GM12878 (cell line): ENCODE results near the gene CSNK2A1. TPM values are rescaled to one million over a fixed set of nuclear protein-coding genes. Genes with fewer than 3 reads are reported as not detected.

ENCODE experiments used
- ATAC-seq: fragments of 200-7000 bp; cut with Tn5 transposase; 3 replicates; pipeline ENCODE4 v1.9.1; 2020; ENCODE audit warnings: mild to moderate bottlenecking, moderate library complexity
- BruUV-seq: library from RNA; stranded (reverse); fragments of 400-500 nt; replicated peaks from 2 replicates; lab custom pipeline; 2021; lab: Mats Ljungman, UMichigan
- CTCF ChIA-PET: fragments of 300-600 bp; sonication (Branson Sonifier 250); formaldehyde crosslinking; extraction: SDS; loops from one replicate; lab custom pipeline; 2021; ENCODE audit warnings: inconsistent platforms; lab: Yijun Ruan, JAX
- POLR2A ChIA-PET: fragments of 350-600 bp; formaldehyde crosslinking; extraction: SDS; loops from one replicate; lab custom pipeline; 2021; ENCODE audit warnings: inconsistent platforms; lab: Charles Lee
- RAD21 ChIA-PET: fragments of 300-600 bp; sonication (Branson Sonifier 250); formaldehyde crosslinking; loops from one replicate; lab custom pipeline; 2023; ENCODE audit warnings: antibody characterized with exemption; ENCODE audit not compliant: unreplicated experiment; lab: Charles Lee
- SMC1A ChIA-PET: fragments of 300-600 bp; sonication (Branson Sonifier 250); formaldehyde crosslinking; loops from one replicate; lab custom pipeline; 2023; ENCODE audit not compliant: unreplicated experiment, uncharacterized antibody; lab: Charles Lee
- DNase-seq: peaks from one replicate; pipeline ENCODE4 v3.0.0-alpha.2; 2011; ENCODE audit warnings: low read depth, low spot score
- FAIRE-seq: peaks from 3 replicates; lab custom pipeline; 2011; peaks lifted over from hg19 to GRCh38; lab: Jason Lieb, UNC
- H2AFZ ChIP-seq: 2 replicates; pipeline ENCODE4 v1.6.0; 2011; ENCODE audit warnings: low read depth, low read length, control low read depth; ENCODE audit not compliant: control insufficient read depth
- H3K27ac ChIP-seq: 2 replicates; pipeline ENCODE4 v1.5.1; 2011; ENCODE audit warnings: control low read depth; ENCODE audit not compliant: control insufficient read depth, insufficient read depth
- H3K27me3 ChIP-seq, 2 experiments: replicated peaks in 1 of 2; 2 replicates each; pipeline versions ENCODE4 v1.6.0 to v1.6.1; 2011; ENCODE audit warnings: low read length in 1 of 2; ENCODE audit not compliant: control insufficient read depth in 2 of 2, insufficient read depth in 2 of 2
- H3K36me3 ChIP-seq, 2 experiments: 2 replicates each; pipeline ENCODE4 v1.5.1; 2011; ENCODE audit warnings: low read length in 1 of 2; ENCODE audit not compliant: control insufficient read depth in 2 of 2, insufficient read depth in 2 of 2
- H3K4me1 ChIP-seq: 2 replicates; pipeline ENCODE4 v1.6.1; 2011; ENCODE audit warnings: mild to moderate bottlenecking, low read length, moderate library complexity, mixed read lengths; ENCODE audit not compliant: control insufficient read depth, insufficient read depth
- H3K4me2 ChIP-seq: 2 replicates; pipeline ENCODE4 v1.6.0; 2011; ENCODE audit warnings: control low read depth; ENCODE audit not compliant: control insufficient read depth, insufficient read depth
- H3K4me3 ChIP-seq: fragments of 200-600 bp; sonication (generic); 2 replicates; pipeline ENCODE4 v1.5.1; 2016
- H3K79me2 ChIP-seq: 2 replicates; pipeline ENCODE4 v1.6.0; 2011; ENCODE audit warnings: low read length; ENCODE audit not compliant: control insufficient read depth, insufficient read depth
- H3K9ac ChIP-seq: 2 replicates; pipeline ENCODE4 v1.8.0; 2011; ENCODE audit warnings: low read length, control low read depth, mixed read lengths; ENCODE audit not compliant: control insufficient read depth, insufficient read depth
- H3K9me3 ChIP-seq: replicated peaks from 3 replicates; pipeline ENCODE4 v1.5.1; 2011; ENCODE audit warnings: mild to moderate bottlenecking, low read length; ENCODE audit not compliant: control insufficient read depth, insufficient read depth
- H4K20me1 ChIP-seq: 2 replicates; pipeline ENCODE4 v1.6.0; 2011; ENCODE audit not compliant: control insufficient read depth, insufficient read depth
- BHLHE40 ChIP-seq, 2 experiments: fragments of 450-650 bp in 1 of 2; IDR thresholded peaks; 2 replicates each; pipeline ENCODE4 v1.6.1; 2011 to 2017; ENCODE audit warnings: low read depth in 2 of 2, borderline replicate concordance in 1 of 2, improper control_type of control experiment in 1 of 2, low read length in 1 of 2, mild to moderate bottlenecking in 1 of 2
- BRCA1 ChIP-seq: IDR thresholded peaks from 2 replicates; pipeline ENCODE4 v1.6.1; 2011; ENCODE audit warnings: low read depth, low read length, improper control_type of control experiment
- CEBPB ChIP-seq, 2 experiments: fragments of 150-350 bp in 1 of 2; IDR thresholded peaks; 2 replicates each; pipeline ENCODE4 v1.6.1; 2012 to 2014; ENCODE audit warnings: low read depth in 2 of 2, low read length in 2 of 2, borderline replicate concordance in 1 of 2, inconsistent platforms in 1 of 2
- CHD2 ChIP-seq: IDR thresholded peaks from 2 replicates; pipeline ENCODE4 v1.6.1; 2011; ENCODE audit warnings: low read depth, low read length, improper control_type of control experiment, borderline replicate concordance
- GABPA ChIP-seq: IDR thresholded peaks from 2 replicates; pipeline ENCODE4 v1.6.1; 2014; ENCODE audit warnings: antibody characterized with exemption, low read depth, mild to moderate bottlenecking, inconsistent platforms
- IRF4 ChIP-seq: IDR thresholded peaks from 2 replicates; pipeline ENCODE4 v1.6.1; 2011; ENCODE audit warnings: low read depth, low read length
- NFIC ChIP-seq: IDR thresholded peaks from 2 replicates; pipeline ENCODE4 v1.6.1; 2012; ENCODE audit warnings: low read depth, mild to moderate bottlenecking, inconsistent platforms, low read length, moderate library complexity
- RAD51 ChIP-seq: fragments of 450-650 bp; IDR thresholded peaks from 2 replicates; pipeline ENCODE4 v1.6.1; 2016; ENCODE audit warnings: moderate library complexity, mild to moderate bottlenecking, inconsistent platforms
- SIX5 ChIP-seq: IDR thresholded peaks from 2 replicates; pipeline ENCODE4 v1.6.1; 2011; ENCODE audit warnings: mild to moderate bottlenecking, low read depth, low read length, moderate library complexity; ENCODE audit not compliant: severe bottlenecking
- SREBF2 ChIP-seq: IDR thresholded peaks from 2 replicates; pipeline ENCODE4 v1.6.1; 2012; ENCODE audit warnings: mild to moderate bottlenecking, low read length
- SUPT20H ChIP-seq: IDR thresholded peaks from 2 replicates; pipeline ENCODE4 v1.6.1; 2011; ENCODE audit warnings: low read depth, mild to moderate bottlenecking, low read length, moderate library complexity, borderline replicate concordance; ENCODE audit not compliant: control insufficient read depth
- ZBED1 ChIP-seq: IDR thresholded peaks from 2 replicates; pipeline ENCODE4 v1.6.1; 2016; ENCODE audit warnings: borderline replicate concordance
- ZNF384 ChIP-seq: IDR thresholded peaks from 2 replicates; pipeline ENCODE4 v1.6.1; 2012; ENCODE audit warnings: low read depth, mild to moderate bottlenecking, low read length, improper control_type of control experiment, borderline replicate concordance
- WGBS: methylation state at CpG from one replicate; pipeline ENCODE4 v1.1.6; 2016; ENCODE audit warnings: low lambda C conversion rate; ENCODE audit not compliant: insufficient replicate concordance, insufficient coverage; ENCODE audit errors: missing lambda C conversion rate; 5-methylcytosine and 5-hydroxymethylcytosine counted together
- in situ Hi-C: fragments of 300-500 bp; cut with MboI; formaldehyde crosslinking; loops from 9 replicates; pipeline ENCODE4 v1.14.3; 2018; ENCODE audit warnings: mixed read lengths
- intact Hi-C: fragments of 100-400 bp; cut with micrococcal nuclease; formaldehyde crosslinking; loops from one replicate; pipeline ENCODE4 v1.14.2; 2022; ENCODE audit not compliant: unreplicated experiment
- polyA plus RNA-seq, 11 experiments: library from polyadenylated mRNA; depleted of rRNA in 4 of 11; unstranded in 6 of 11; stranded (reverse) in 5 of 11; fragments of >200 nt; fragmentation: Nextera tagmentation in 4 of 11; fragmentation: Illumina TruSeq in 1 of 11; extraction: Ambion mirVana in 4 of 11; extraction: Trizol in 1 of 11; gene quantifications; 1 replicate in 1 of 11; 2 replicates in 10 of 11; pipeline versions ENCODE4 v1.2.1 to v1.2.3, GENCODE V29; 2011 to 2016; ENCODE audit warnings: inconsistent platforms in 2 of 11, missing spikeins in 2 of 11, low read depth in 1 of 11
- total RNA-seq, 4 experiments: library from RNA; depleted of rRNA in 3 of 4; stranded (reverse); fragments of >200 nt in 3 of 4; fragmentation: Illumina TruSeq in 1 of 4; extraction: Trizol in 1 of 4; gene quantifications; 2 replicates each; pipeline versions ENCODE4 v1.2.1 to v1.2.3, GENCODE V29; 2013 to 2021
- TF ChIP-seq, protein P1 (sequence below): fragments of 150-350 bp; IDR thresholded peaks from 2 replicates; pipeline ENCODE4 v1.6.1; 2016; ENCODE audit warnings: low read depth, low read length
- TF ChIP-seq, protein P2 (sequence below): IDR thresholded peaks from 2 replicates; pipeline ENCODE4 v1.6.1; 2012; ENCODE audit warnings: low read depth, low read length, improper control_type of control experiment
- TF ChIP-seq, protein P3 (sequence below): fragments of 450-650 bp; IDR thresholded peaks from 2 replicates; pipeline ENCODE4 v1.6.1; 2017; ENCODE audit warnings: mild to moderate bottlenecking

CSNK2A1 gene
- total and polyA plus RNA-seq, 10 of the 15 experiments (the other 5 are each of a cell fraction or from before 2014, with no cell fraction given), result 47.6 to 199 (median 95.0) TPM

- TF ChIP-seq, protein P1, sequence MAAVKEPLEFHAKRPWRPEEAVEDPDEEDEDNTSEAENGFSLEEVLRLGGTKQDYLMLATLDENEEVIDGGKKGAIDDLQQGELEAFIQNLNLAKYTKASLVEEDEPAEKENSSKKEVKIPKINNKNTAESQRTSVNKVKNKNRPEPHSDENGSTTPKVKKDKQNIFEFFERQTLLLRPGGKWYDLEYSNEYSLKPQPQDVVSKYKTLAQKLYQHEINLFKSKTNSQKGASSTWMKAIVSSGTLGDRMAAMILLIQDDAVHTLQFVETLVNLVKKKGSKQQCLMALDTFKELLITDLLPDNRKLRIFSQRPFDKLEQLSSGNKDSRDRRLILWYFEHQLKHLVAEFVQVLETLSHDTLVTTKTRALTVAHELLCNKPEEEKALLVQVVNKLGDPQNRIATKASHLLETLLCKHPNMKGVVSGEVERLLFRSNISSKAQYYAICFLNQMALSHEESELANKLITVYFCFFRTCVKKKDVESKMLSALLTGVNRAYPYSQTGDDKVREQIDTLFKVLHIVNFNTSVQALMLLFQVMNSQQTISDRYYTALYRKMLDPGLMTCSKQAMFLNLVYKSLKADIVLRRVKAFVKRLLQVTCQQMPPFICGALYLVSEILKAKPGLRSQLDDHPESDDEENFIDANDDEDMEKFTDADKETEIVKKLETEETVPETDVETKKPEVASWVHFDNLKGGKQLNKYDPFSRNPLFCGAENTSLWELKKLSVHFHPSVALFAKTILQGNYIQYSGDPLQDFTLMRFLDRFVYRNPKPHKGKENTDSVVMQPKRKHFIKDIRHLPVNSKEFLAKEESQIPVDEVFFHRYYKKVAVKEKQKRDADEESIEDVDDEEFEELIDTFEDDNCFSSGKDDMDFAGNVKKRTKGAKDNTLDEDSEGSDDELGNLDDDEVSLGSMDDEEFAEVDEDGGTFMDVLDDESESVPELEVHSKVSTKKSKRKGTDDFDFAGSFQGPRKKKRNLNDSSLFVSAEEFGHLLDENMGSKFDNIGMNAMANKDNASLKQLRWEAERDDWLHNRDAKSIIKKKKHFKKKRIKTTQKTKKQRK, result no peak
- TF ChIP-seq ZBED1 (no peak), CEBPB (IDR thresholded peaks at IDR 0.05; ENCODE audit: borderline replicate concordance in 1 of 2, low read depth in 2 of 2, low read length in 2 of 2) (no peak), GABPA (no peak), SIX5 (no peak)
- TF ChIP-seq, protein P2, sequence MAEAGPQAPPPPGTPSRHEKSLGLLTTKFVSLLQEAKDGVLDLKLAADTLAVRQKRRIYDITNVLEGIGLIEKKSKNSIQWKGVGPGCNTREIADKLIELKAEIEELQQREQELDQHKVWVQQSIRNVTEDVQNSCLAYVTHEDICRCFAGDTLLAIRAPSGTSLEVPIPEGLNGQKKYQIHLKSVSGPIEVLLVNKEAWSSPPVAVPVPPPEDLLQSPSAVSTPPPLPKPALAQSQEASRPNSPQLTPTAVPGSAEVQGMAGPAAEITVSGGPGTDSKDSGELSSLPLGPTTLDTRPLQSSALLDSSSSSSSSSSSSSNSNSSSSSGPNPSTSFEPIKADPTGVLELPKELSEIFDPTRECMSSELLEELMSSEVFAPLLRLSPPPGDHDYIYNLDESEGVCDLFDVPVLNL, result no peak
Measured at GRCh38 chr20:550611-551010, 7.0 kb upstream of the CSNK2A1 start (continued).

DNA sequence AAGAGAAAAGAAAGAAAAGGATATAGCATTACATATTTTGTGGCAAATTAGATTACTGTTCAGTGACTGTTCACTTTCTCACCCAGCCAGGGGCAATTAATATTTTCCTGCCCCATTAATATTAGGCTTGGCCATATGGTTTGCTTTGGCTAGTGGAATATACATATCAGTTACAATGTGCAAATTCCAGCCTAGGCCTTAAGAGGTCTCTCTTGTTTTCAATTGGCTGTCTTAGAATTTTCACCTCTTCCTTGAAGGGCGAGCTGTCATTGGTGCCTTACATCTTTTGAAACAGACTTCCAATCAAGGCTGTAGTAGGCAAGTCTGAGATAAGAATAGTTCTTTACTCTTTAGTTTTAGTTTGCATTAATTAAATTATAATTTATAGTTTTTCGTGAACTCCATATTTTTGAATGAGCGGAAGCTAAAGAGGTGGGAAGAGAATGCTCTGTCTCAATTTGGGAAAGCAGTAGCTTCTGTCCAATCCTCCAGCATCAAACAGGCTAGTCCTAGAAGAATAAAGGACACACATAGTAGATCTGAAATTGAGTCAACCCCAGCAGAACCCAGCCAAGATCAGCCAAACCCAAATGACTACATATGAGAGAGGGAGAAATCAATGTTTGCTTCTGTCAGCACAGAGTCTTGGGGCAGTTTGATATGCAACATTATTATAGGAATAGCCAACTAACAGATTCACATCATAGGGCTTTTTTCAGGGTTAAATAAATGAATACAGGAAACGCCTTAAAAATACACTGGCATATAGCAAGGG lies 6.3 kb upstream of the CSNK2A1 start:
- no peaks in the 10 kb centered on the region for H3K9me3 ChIP-seq
- peaks cover 0 to 2% of the 10 kb centered on the region in 2 experiments; a peak in 2 of 4 replicates for H3K27me3 ChIP-seq
- no peak overlapping the region for H3K27ac ChIP-seq
- H3K79me2 ChIP-seq, result no peaks in the 10 kb centered on the region
- RAD21 ChIA-PET, result no interaction called here
- SMC1A ChIA-PET, result interaction anchor here (1.1 to 1.2 kb wide), 2 partner anchors 10 to 12 kb away, joined by 4 to 5 read pairs; no protein-coding TSS in a partner anchor
- POLR2A ChIA-PET, result no interaction called here
- in situ Hi-C loops, result no loop called here
- H3K36me3 ChIP-seq, result no peaks in the 10 kb centered on the region
- intact Hi-C loops, result no loop called here
- no peak for FAIRE-seq
- H3K4me1 ChIP-seq, result no peaks in the 10 kb centered on the region
- CTCF ChIA-PET, result interaction anchor here (1.3 to 1.5 kb wide), 2 partner anchors 12 to 96 kb away, joined by 4 read pairs; no protein-coding TSS in a partner anchor
- H2AFZ ChIP-seq, result no peak overlapping the region
- no peaks in the 10 kb centered on the region for H4K20me1 ChIP-seq
- 46% methylated on average over 4 of the region's 4 CpGs for WGBS
- ATAC-seq, result no peak
- H3K9ac ChIP-seq, result no peak overlapping the region
- no peak overlapping the region for H3K4me3 ChIP-seq
- DNase-seq, result no peak
- BruUV-seq, result no TSS peak
- no peak overlapping the region for H3K4me2 ChIP-seq
- TF ChIP-seq, protein P3, sequence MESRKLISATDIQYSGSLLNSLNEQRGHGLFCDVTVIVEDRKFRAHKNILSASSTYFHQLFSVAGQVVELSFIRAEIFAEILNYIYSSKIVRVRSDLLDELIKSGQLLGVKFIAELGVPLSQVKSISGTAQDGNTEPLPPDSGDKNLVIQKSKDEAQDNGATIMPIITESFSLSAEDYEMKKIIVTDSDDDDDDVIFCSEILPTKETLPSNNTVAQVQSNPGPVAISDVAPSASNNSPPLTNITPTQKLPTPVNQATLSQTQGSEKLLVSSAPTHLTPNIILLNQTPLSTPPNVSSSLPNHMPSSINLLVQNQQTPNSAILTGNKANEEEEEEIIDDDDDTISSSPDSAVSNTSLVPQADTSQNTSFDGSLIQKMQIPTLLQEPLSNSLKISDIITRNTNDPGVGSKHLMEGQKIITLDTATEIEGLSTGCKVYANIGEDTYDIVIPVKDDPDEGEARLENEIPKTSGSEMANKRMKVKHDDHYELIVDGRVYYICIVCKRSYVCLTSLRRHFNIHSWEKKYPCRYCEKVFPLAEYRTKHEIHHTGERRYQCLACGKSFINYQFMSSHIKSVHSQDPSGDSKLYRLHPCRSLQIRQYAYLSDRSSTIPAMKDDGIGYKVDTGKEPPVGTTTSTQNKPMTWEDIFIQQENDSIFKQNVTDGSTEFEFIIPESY, result no peak
- TF ChIP-seq BRCA1 (no peak), NFIC (no peak), CHD2 (no peak), SREBF2 (no peak), SUPT20H (no peak), BHLHE40 (IDR thresholded peaks at IDR 0.05; ENCODE audit: borderline replicate concordance in 1 of 2, low read depth in 2 of 2, low read length in 1 of 2) (no peak), RAD51 (no peak), IRF4 (no peak), ZNF384 (no peak)
